B cell (primary cell): ENCODE data around the gene CD79A. TPM values are rescaled to one million over a fixed set of nuclear protein-coding genes. Genes with fewer than 3 reads are reported as not detected.

Experiments used
- ATAC-seq: fragments of 200-7000 bp; cut with Tn5 transposase; one replicate; pipeline ENCODE4 v1.10.0; 2021; ENCODE audit warnings: low read depth, mild to moderate bottlenecking, moderate number of reproducible peaks, moderate library complexity
- CTCF ChIA-PET: fragments of 350-600 bp; sonication (Branson Sonifier 250); formaldehyde crosslinking; loops from one replicate; lab custom pipeline; 2021; ENCODE audit warnings: antibody characterized with exemption, inconsistent platforms; lab: Charles Lee
- POLR2A ChIA-PET: fragments of 350-600 bp; sonication (Branson Sonifier 250); formaldehyde crosslinking; loops from one replicate; lab custom pipeline; 2021; ENCODE audit warnings: antibody characterized with exemption; lab: Charles Lee
- DNase-seq: peaks from one replicate; pipeline ENCODE4 v3.0.0; 2013
- H2AFZ ChIP-seq: 2 replicates; pipeline ENCODE4 v1.6.1; 2012; ENCODE audit warnings: mild to moderate bottlenecking, low read depth, low read length; ENCODE audit not compliant: insufficient read depth, poor library complexity, severe bottlenecking
- H3K27ac ChIP-seq, 2 donors: 1 replicate in 1 of 2; 2 replicates in 1 of 2; pipeline ENCODE4 v1.5.1; 2012 to 2013; ENCODE audit warnings: low read length in 2 of 2, mild to moderate bottlenecking in 2 of 2, moderate library complexity in 1 of 2
- H3K27me3 ChIP-seq, 4 experiments: fragments of 200-600 bp in 1 of 4; sonication (generic) in 1 of 4; replicated peaks in 1 of 4; 1 replicate in 2 of 4; 2 replicates in 2 of 4; pipeline versions ENCODE4 v1.6.1 to v1.7.0; 2013 to 2016; ENCODE audit warnings: low read length in 3 of 4, mild to moderate bottlenecking in 2 of 4, mixed read lengths in 1 of 4, moderate library complexity in 1 of 4; ENCODE audit not compliant: insufficient read depth in 4 of 4, control insufficient read depth in 3 of 4; ENCODE audit errors: control extremely low read depth in 1 of 4
- H3K36me3 ChIP-seq, 2 experiments: replicated peaks in 1 of 2; 1 replicate in 1 of 2; 2 replicates in 1 of 2; pipeline versions ENCODE4 v1.6.1 to v1.7.1; 2013; ENCODE audit warnings: low read length in 1 of 2; ENCODE audit not compliant: insufficient read depth in 2 of 2, control insufficient read depth in 1 of 2; ENCODE audit errors: control extremely low read depth in 1 of 2, extremely low read depth in 1 of 2
- H3K4me1 ChIP-seq, 2 donors: fragments of 200-600 bp in 1 of 2; sonication (generic) in 1 of 2; 1 replicate in 1 of 2; 2 replicates in 1 of 2; pipeline versions ENCODE4 v1.5.1 to v1.6.1; 2013 to 2017; ENCODE audit warnings: low read length in 2 of 2; ENCODE audit not compliant: control insufficient read depth in 2 of 2, insufficient read depth in 2 of 2
- H3K4me2 ChIP-seq: replicated peaks from 2 replicates; pipeline ENCODE3; 2012; ENCODE audit warnings: mild to moderate bottlenecking, low read depth, low read length; ENCODE audit not compliant: poor library complexity, severe bottlenecking
- H3K4me3 ChIP-seq, 5 experiments: fragments of 200-600 bp in 1 of 5; sonication (generic) in 1 of 5; 1 replicate in 3 of 5; 2 replicates in 2 of 5; pipeline versions ENCODE4 v1.5.1 to v1.7.0; 2011 to 2016; ENCODE audit warnings: low read length in 4 of 5, mild to moderate bottlenecking in 4 of 5, low read depth in 2 of 5, control low read depth in 1 of 5, moderate library complexity in 1 of 5; ENCODE audit not compliant: insufficient read depth in 1 of 5; ENCODE audit errors: control extremely low read depth in 1 of 5, extremely low read depth in 1 of 5
- H3K79me2 ChIP-seq: fragments of 200-600 bp; sonication (generic); one replicate; pipeline ENCODE4 v1.6.0; 2016; ENCODE audit warnings: low read length; ENCODE audit not compliant: control insufficient read depth, insufficient read depth
- H3K9ac ChIP-seq: fragments of 200-600 bp; sonication (generic); 2 replicates; pipeline ENCODE4 v1.6.1; 2017; ENCODE audit warnings: mild to moderate bottlenecking, low read length, moderate library complexity
- H3K9me3 ChIP-seq, 3 donors: one replicate each; pipeline versions ENCODE4 v1.6.1 to v1.7.1; 2013; ENCODE audit warnings: low read length in 2 of 3; ENCODE audit not compliant: control insufficient read depth in 2 of 3, insufficient read depth in 1 of 3; ENCODE audit errors: control extremely low read depth in 1 of 3
- H4K20me1 ChIP-seq: 2 replicates; pipeline ENCODE4 v1.6.0; 2012; ENCODE audit warnings: mild to moderate bottlenecking, low read length; ENCODE audit not compliant: insufficient read depth, control insufficient read depth, poor library complexity, severe bottlenecking
- H3K27ac Mint-ChIP-seq: one replicate; pipeline ENCODE4 v1.8.0; 2021; ENCODE audit warnings: mixed read lengths
- H3K27me3 Mint-ChIP-seq: one replicate; pipeline ENCODE4 v1.8.0; 2021; ENCODE audit warnings: mixed read lengths
- H3K4me1 Mint-ChIP-seq: one replicate; pipeline ENCODE4 v1.8.0; 2021; ENCODE audit warnings: mixed read lengths
- H3K4me3 Mint-ChIP-seq: one replicate; pipeline ENCODE4 v1.8.0; 2021; ENCODE audit warnings: mixed read lengths
- H3K9me3 Mint-ChIP-seq: one replicate; pipeline ENCODE4 v1.8.0; 2022; ENCODE audit warnings: mixed read lengths; ENCODE audit not compliant: insufficient read depth
- EZH2 ChIP-seq: IDR thresholded peaks from 2 replicates; pipeline ENCODE4 v1.6.1; 2012; ENCODE audit warnings: borderline replicate concordance, low read depth, mild to moderate bottlenecking, moderate library complexity, low read length; ENCODE audit not compliant: insufficient read depth, poor library complexity, severe bottlenecking
- WGBS: methylation state at CpG from one replicate; pipeline ENCODE4 v1.1.5; 2013; ENCODE audit warnings: missing lambda C conversion rate; ENCODE audit not compliant: insufficient coverage; 5-methylcytosine and 5-hydroxymethylcytosine counted together
- intact Hi-C: fragments of 100-400 bp; cut with micrococcal nuclease; formaldehyde crosslinking; loops from one replicate; pipeline ENCODE4 v1.10.0; 2022
- polyA plus RNA-seq: library from polyadenylated mRNA; depleted of rRNA; stranded (reverse); fragments of >200 nt; gene quantifications from 2 replicates; pipeline ENCODE4 v1.2.3, GENCODE V29; 2012
- total RNA-seq, 2 donors: library from RNA; stranded (reverse); fragments of 120-200 nt in 1 of 2; gene quantifications; 1 replicate in 1 of 2; 2 replicates in 1 of 2; pipeline versions ENCODE4 v1.2.3 to v1.2.4, GENCODE V29; 2013 to 2022
- TF ChIP-seq, protein P1 (sequence below): fragments of 200-600 bp; IDR thresholded peaks from one replicate; pipeline ENCODE4 v1.8.0; 2022; ENCODE audit warnings: antibody characterized with exemption, mild to moderate bottlenecking

CD79A gene
- total and polyA plus RNA-seq, 2 donors (not counting 1 experiment from before 2014, with no cell fraction given) = 1,280 to 1,471 TPM

DNA sequence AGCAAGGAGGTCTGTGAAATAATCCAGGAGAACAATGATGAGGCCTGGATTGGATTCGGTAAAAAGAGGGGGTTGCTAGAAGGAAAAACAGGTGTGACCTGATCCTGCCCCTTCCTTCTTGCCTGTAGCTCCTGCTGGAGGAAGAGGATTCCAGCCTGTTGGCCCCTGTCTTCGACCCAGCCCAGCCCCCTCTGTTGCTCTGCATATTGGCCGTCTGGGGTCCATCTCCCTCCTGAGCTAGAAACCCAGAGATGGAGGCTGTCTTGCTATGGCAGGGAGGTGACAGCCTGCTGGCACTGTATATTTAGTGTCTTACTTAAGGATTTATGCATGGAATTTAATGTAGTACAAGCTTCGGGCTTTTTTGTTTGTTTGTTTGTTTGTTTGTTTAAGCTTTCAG is 25.6 kb upstream of the CD79A start:
- no peak overlapping the region for H3K27ac Mint-ChIP-seq
- Histone ChIP-seq H3K9ac (no peak overlapping the region), H3K79me2 (no peaks in the 10 kb centered on the region), H3K36me3 (no peaks in the 10 kb centered on the region), H3K4me3 (no peak overlapping the region), H3K4me1 (no peaks in the 10 kb centered on the region), H3K4me2 (no peak overlapping the region), H4K20me1 (no peaks in the 10 kb centered on the region), H2AFZ (no peak overlapping the region), H3K9me3 (no peaks in the 10 kb centered on the region), H3K27ac (no peak overlapping the region), H3K27me3 (no peaks in the 10 kb centered on the region)
- DNase-seq = no peak
- ChIA-PET CTCF (interaction anchor here (1.2 to 1.8 kb wide), 2 partner anchors 8 to 16 kb away, joined by 3 to 4 read pairs; no protein-coding TSS in a partner anchor), POLR2A (interaction anchor here (0.6 kb wide), 1 partner anchor 19 kb away, joined by 4 read pairs; no protein-coding TSS in a partner anchor)
- H3K27me3 Mint-ChIP-seq = peaks cover 4% of the 10 kb centered on the region
- TF ChIP-seq EZH2 = no peak
- TF ChIP-seq, protein P1, sequence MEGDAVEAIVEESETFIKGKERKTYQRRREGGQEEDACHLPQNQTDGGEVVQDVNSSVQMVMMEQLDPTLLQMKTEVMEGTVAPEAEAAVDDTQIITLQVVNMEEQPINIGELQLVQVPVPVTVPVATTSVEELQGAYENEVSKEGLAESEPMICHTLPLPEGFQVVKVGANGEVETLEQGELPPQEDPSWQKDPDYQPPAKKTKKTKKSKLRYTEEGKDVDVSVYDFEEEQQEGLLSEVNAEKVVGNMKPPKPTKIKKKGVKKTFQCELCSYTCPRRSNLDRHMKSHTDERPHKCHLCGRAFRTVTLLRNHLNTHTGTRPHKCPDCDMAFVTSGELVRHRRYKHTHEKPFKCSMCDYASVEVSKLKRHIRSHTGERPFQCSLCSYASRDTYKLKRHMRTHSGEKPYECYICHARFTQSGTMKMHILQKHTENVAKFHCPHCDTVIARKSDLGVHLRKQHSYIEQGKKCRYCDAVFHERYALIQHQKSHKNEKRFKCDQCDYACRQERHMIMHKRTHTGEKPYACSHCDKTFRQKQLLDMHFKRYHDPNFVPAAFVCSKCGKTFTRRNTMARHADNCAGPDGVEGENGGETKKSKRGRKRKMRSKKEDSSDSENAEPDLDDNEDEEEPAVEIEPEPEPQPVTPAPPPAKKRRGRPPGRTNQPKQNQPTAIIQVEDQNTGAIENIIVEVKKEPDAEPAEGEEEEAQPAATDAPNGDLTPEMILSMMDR = no peak
- no peak overlapping the region for H3K4me3 Mint-ChIP-seq
- H3K4me1 Mint-ChIP-seq = no peaks in the 10 kb centered on the region
- intact Hi-C loops = no loop called here
- H3K9me3 Mint-ChIP-seq = no peaks in the 10 kb centered on the region
- WGBS = 64% methylated on average over 3 of the region's 4 CpGs
- no peak for ATAC-seq

DNA sequence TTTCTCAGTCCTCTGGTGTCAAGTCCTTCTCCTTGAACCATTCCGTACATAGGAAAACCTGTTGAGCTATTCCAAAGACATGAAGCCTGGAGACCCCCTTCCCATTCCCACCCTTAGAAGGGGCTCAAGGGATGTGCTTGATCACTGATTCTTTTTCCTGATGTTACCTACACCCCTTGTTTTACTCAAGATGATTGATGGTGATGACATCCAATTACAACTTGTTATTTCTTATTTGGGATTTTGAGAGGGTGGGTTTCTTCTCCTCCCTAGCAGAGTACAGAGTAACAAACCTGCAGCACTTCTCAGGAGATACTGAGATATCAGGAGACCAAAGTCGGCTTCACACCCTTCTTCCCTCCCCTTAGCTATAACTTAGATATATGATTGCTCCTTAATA is 23.7 kb upstream of the CD79A start:
- no peak overlapping the region for H3K27ac Mint-ChIP-seq
- no peak overlapping the region for H3K4me2 ChIP-seq
- no peak overlapping the region for H3K4me3 Mint-ChIP-seq
- TF ChIP-seq, protein P1 = no peak
- no peak for TF ChIP-seq EZH2
- no peak overlapping the region for H3K27ac ChIP-seq
- no peak overlapping the region for H3K9ac ChIP-seq
- H3K27me3 ChIP-seq = no peaks in the 10 kb centered on the region
- no peak overlapping the region for H3K4me3 ChIP-seq
- DNase-seq = no peak
- WGBS = 57% methylated on average over 1 of the region's 2 CpGs
- intact Hi-C loops = no loop called here
- H3K4me1 Mint-ChIP-seq = no peaks in the 10 kb centered on the region
- H3K9me3 ChIP-seq = no peaks in the 10 kb centered on the region
- ChIA-PET POLR2A (no interaction called here), CTCF (interaction anchor here (1.0 to 2.2 kb wide), 4 partner anchors 17 to 176 kb away, joined by 3 to 10 read pairs (median 3); no protein-coding TSS in a partner anchor)
- no peaks in the 10 kb centered on the region for H3K36me3 ChIP-seq
- H4K20me1 ChIP-seq = no peaks in the 10 kb centered on the region
- ATAC-seq = no peak
- H3K9me3 Mint-ChIP-seq = no peaks in the 10 kb centered on the region
- no peaks in the 10 kb centered on the region for H3K79me2 ChIP-seq
- peaks cover 4% of the 10 kb centered on the region for H3K27me3 Mint-ChIP-seq
- no peaks in the 10 kb centered on the region for H3K4me1 ChIP-seq
- H2AFZ ChIP-seq = no peak overlapping the region
